NOMO-1 (cell line): ENCODE results near the gene LRMDA.
A peak's percentile ranks its signal among the peaks of the same experiment; 100 is the strongest.

Experiments
- DNase-seq, 2 experiments: peaks; one replicate each; lab custom pipeline; 2025; ENCODE audit not compliant: unreplicated experiment in 2 of 2; lab: John Stamatoyannopoulos, UW

LRMDA gene

DNA sequence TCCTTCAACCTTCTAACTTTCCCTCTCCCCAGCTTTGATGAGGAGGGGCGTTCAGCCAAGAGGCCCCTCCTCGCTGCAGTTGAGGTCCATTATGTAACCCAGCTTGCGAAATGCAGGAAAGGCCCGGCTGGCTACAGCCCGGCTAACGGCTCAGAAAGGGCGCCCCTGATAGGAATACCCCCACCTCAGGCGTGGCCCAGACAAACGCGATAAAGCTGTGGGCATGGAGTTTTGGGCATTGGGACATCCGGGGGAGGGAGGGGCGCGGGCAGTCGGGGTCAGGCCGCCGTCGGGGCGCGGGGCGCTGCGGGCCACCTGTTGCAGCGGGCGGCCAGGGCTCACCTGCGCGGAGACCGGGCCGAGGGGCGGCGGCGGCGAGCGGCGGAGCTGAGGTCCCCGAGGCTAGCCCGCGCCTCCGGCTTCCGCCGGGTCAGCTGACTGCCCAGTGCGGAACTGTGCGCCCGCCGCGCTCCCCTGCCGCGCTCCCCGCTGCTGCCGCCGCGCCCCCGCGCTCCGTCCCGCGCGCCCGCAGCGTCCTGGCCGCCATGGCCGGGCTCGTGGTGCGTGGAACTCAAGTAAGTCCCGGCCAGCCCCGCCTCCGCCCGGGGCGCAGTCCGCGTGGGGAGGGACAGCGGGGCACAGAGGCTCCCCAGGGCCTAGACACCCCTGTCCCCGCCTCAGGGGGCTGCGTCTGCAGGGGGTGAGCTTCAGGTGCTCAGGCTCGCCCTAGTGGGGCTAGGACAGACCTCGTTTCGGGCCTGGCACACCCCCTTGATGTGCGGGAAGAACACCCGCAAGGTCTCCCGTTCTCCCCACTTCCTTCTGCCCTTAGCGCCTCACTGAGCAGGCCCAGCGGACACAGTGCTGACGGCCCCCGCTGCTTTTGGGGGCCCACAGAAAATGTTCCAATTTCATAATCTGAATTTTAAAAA lies at the start of gene LRMDA:
Gene LRMDA, plus strand, starts transcription at position 445 of the 932 bp plus-strand sequence.
- peak; percentile 64 to 91 for DNase-seq

GRCh38 chr10:75386128-75386527 lies 45.3 kb upstream of the LRMDA start:
- no peak for DNase-seq

DNA sequence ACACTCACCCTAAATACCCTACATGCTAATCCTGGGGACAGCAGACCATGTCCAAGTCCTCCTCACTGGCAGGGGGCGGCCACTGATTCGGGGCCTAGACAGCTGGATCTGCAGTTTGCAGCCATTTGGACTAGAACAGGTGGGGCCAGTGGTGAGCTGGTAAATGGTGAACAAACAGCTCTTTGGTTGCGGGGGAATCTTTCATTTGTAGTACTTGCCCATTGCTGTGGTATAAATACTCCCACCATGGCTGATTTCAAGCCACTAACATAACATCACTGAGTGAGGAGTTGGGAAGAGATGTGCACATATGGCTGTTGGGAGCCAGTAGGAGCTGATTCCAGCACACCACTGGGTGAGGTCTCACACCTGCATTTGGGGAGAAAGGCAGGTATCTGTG lies 43.3 kb upstream of the LRMDA start:
- DNase-seq = no peak

GRCh38 chr10:75390178-75390577 lies 41.2 kb upstream of the LRMDA start:
- no peak for DNase-seq

- DNase-seq = no peak
Observed at GRCh38 chr10:75392271-75392670, 39.2 kb upstream of the LRMDA start.

DNA sequence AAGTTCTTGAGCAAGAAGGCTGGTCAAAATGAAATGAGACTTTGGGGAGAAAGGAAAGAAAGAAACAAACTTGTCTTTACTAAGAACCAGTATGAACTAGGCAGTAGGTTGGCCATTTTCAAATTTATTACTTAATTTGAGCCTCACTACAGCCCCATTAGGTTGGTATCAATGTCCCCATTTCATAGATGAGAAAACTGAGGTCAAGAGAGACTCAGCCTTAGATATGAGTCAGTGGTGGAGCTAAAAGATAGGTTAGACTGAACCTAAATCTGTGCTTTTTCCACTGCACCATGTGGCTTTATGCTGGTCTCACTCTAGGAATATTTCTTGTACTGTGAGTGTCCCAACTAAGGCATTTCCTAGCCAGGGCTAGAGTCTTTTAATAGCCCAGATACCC lies 38.7 kb upstream of the LRMDA start:
- no peak for DNase-seq

GRCh38 chr10:75394221-75394620 lies 37.2 kb upstream of the LRMDA start:
- DNase-seq = no peak

GRCh38 chr10:75395066-75395931 lies 36.1 kb upstream of the LRMDA start:
- DNase-seq = no peak

GRCh38 chr10:75395932-75396630 lies 35.3 kb upstream of the LRMDA start:
- DNase-seq = no peak

GRCh38 chr10:75396631-75397495 lies 34.6 kb upstream of the LRMDA start:
- no peak for DNase-seq

GRCh38 chr10:75397496-75398199 lies 33.8 kb upstream of the LRMDA start:
- DNase-seq = no peak

DNA sequence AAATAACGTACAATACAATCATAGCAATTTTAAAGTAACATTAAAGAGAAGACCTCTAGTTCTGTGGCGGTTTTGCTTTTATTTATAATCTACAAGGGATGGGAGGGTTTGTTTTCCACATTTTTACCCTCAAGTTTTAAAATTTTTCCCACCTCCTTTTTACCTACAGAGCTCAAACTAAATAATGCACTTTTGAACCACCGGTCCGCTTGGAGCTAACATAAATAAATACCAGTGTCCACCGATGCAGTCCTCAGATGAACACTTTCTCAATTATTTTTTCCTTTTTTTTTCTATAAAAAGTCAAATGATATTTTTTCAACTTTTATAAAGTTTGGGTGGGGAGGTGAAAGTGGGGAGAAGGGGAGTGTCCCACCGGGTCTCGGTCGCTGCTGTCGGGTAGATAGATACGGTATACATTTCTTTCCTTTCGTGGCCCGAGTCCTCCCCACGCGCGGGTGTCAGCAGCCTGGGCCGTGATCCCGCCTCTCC lies 33.2 kb upstream of the LRMDA start:
- no peak for DNase-seq

DNA sequence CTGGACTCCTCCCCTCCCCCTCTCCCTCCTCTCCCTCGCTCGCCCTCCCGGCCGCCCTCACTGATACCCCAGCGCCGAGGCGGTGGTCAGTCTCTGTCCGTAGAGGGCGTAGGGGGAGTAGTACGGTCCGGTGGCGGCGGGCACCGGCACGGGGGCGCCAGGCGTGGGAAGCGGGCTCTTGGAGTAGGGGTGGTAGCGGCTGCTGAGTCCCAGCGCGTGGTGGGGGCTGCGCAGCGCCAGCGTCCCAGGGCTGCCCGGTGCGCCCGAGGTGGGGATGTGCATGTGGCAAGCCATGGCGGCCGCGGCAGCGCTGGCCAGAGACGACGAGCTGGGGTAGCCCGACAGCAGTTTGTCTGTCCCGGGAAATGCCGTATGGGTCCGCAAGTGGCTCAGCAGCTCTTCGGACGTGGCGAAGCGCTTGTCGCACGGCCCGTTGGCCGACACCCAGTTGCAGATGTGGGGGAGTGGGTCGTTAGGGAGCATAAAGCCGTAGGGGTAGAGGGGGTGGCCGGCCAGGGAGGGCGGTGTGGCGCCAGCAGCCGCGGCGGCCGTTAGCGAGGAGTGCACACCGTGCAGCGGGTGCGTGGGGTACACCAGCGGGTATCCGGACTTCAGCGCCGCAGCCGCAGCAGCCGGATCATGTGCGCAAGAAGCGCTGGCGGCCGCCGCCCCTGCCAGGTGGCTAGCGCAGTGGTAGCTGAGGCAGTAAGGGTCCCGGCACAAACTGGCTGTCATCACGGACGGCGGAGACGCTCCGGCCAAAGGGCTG lies 32.5 kb upstream of the LRMDA start:
- DNase-seq = no peak

DNA sequence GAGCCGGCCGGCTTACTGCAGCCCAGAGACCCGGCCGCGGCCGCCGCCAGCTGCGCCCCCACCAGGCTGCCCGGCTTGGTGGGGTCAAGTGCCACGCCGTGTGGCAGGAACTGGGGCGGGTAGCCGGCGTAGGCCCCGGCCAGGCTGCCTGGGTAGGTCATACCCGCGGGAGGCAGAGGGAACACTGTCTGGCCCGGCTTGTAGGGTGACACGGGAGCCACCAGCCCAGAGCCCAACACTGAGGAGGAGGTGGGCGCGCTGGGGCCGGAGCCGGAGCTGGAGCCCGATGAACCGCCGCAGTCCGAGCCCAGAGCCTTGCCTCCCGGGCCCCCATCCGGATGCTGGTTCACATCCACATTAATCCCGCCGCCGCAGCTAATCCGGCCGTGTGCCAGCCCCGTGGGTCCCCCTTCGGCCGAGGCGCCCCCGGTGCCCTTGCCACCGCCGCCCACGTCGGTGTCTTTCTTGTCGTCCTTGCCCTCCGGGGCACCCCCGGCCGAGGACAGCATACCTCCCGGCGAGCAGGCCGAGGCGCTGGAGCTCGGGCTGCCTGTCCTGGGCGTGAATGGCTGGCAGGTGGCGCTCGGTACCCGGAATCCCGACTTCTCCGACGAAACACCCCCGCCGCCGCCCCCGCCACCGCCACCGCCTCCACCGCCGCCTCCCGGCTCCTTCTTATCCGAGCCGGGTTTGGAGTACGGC lies 31.8 kb upstream of the LRMDA start:
- peak; percentile 54 to 68 for DNase-seq

GRCh38 chr10:75400163-75400770 lies 31.2 kb upstream of the LRMDA start:
- DNase-seq = no peak

- peak; percentile 45 to 53 for DNase-seq
Observed at GRCh38 chr10:75400771-75401568, 30.5 kb upstream of the LRMDA start.
